ENCODE data around the gene GALNT14.

Gene GALNT14

DNA sequence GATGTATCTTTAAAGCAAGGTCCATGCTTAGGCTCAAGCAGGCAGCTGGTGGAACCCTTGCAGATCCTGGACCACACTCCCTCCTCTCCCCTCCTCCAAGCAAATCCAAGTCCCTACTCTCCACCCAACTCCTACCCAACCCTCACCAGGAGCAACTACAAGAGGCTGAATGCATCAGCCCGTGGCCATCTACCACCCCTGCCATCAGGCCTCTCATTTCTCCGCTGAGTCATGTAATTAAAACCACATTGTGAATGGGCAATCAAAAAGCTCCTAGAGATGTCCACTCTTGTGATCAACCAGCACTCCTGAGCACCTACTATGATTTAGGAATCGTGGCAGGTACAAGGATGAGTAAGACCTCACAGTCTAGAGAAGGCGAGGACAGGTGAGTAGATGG, 188.8 kb downstream of the GALNT14 start:
- DNase-seq (ENCODE audit: low read depth in 1 of 2, low spot score in 1 of 2), result no peak

DNA sequence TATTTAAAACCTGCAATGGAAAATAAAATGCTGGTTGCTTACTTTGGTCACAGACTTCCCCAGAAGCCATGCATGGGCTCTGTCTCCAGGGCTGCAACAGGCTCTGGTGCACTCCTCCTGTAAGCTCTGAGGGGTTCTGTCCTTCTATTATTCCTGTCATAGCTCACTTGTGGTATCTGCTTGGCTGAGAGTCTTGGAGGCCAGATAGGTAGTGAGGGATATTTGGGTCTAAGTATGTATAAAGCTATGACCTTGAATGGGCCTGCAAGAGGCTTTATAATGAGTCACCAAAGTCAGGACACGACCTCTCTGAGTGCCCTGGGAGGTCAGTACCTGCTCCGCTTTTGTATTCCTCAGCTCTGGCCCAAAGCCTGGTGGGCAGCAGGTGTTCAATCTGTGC, 189.4 kb downstream of the GALNT14 start:
- DNase-seq (ENCODE audit: low read depth in 1 of 2, low spot score in 1 of 2), result no peak

DNA sequence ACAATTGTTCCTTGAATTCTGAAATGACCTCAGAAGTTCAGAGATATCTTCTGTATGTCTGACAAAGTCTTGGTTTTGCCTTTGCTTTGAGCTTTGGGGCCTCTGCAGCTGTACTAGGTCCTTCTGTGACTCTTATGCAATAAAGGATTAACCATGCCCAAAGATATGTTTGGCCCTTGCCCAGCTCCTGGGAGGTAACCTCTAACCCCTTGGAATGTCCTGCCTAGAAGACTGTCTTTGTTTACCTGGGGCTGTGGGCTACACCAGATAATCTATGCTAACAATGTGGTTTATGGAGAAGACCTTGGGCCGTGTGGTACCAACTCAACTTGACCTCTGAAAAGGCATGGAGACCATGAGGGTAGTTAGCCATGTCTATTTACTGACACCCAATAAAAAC, 190.1 kb downstream of the GALNT14 start:
- no peak for DNase-seq (ENCODE audit: low read depth in 1 of 2, low spot score in 1 of 2)

DNA sequence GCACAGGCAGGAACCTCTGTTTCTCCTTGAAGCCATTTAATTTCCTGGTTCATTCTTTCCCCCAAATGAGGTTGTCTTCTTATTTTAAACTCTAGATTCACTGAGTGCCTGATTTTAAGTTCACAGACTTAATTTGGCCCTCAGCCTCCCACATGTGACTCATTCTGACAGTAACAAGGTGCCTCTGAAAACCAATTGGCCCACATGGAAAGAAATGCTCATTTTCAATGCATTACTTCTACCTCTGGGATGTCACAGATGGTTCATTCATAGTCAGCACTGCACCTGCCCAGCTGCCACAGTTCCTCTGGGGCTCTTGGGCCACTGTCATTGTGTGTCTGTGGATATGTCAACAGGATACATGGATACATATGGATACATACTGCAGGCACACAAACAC, 190.6 kb downstream of the GALNT14 start:
- no peak for DNase-seq (ENCODE audit: low read depth in 1 of 2, low spot score in 1 of 2)

DNA sequence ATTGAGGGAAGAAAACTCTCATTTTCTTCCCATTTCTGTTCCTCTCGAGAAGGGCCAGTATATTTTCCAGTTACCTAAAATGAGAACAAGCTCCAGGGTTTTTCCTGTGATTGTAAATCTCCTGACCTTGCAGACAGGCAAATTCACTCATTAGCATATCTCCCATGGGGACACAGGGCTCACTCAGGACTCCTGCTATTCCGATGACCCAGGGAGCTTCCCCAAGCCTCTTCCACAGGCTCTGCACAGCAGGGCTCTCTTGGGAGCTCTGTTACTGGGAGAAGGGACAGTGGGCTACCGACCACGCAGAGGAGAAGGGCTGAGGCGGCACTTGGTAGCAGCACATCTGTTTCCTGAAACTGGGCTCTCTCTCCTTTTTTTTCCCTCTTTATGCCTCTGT, 195.8 kb downstream of the GALNT14 start:
- no peak for DNase-seq (ENCODE audit: low read depth in 1 of 2, low spot score in 1 of 2)

DNA sequence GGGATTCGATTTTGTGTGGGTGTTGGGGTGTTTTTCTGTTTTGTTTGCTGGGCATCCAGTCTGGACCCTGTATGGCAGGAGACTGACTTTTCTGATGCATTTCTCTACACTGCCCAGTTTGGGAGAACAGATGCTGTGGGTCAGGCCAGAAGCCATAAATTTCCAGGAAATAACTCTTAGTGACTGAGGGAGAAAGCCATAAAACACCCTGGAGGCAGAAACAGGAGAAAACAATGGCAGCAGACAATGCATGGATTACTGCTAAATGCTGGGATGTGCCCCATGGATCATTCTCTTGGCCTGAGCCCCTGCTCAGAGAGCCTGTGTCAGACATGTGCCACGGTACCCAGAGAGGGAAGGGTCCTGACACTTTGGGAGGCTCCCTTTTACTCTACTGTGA, 197.4 kb downstream of the GALNT14 start:
- DNase-seq (ENCODE audit: low read depth in 1 of 2, low spot score in 1 of 2), result no peak

DNA sequence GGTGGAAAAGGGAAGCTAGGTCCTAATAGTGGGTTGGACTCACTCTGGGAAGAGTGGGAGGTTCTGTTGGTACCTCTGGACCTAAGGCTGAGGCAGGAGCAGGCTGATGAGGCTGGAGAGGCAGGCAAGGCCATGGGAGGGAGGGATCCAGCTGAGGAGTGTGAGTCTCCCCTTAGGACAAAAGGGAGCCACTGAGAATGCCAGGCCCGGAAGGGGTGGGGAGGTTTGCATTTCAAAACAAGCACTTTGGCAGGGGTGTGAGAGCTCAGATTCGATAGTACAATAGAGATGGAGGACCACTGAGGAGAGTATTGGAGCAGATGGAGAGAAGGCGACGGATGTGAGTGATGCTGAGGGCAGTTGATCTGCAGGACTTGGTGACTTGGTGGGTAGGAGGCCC, 198.9 kb downstream of the GALNT14 start:
- DNase-seq (ENCODE audit: low read depth in 1 of 2, low spot score in 1 of 2), result no peak

DNA sequence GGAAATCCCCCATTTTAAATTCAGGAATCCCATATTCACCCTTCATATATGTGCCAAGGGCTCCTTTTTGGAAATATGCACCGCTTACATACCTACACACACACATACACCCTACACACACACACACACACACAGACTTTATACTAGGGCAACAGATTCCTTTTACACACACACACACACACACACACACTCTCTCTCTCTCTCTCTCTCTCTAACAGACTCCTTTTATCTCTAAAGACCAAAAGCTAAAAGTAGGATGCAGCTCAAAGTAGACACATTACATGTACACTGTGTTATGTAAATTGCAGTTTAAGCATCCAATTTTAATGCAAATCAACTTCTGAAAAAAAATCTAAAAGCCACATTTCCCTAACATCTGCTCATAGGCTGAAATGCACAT, 200.0 kb downstream of the GALNT14 start:
- DNase-seq (ENCODE audit: low read depth in 1 of 2, low spot score in 1 of 2), result no peak

DNA sequence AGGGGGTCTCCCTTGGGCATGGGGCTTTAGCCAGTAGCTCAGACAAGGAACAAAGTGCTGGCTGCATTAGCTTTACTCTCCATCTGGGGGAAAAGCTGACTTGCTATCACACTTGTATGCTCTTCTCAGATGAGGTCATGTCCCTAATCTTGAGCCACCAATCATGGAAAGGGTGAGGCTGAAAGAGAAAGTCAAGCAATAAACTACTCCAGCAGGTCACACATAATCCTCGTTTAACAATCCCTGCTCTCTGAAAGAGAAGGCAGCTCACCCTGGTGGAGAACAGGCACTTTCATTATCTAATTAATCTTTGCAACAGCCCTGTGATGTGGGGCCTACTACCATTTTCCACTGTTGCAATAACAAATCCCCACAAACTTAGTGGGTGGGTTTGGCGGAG, 201.3 kb downstream of the GALNT14 start:
- no peak for DNase-seq (ENCODE audit: low read depth in 1 of 2, low spot score in 1 of 2)

DNA sequence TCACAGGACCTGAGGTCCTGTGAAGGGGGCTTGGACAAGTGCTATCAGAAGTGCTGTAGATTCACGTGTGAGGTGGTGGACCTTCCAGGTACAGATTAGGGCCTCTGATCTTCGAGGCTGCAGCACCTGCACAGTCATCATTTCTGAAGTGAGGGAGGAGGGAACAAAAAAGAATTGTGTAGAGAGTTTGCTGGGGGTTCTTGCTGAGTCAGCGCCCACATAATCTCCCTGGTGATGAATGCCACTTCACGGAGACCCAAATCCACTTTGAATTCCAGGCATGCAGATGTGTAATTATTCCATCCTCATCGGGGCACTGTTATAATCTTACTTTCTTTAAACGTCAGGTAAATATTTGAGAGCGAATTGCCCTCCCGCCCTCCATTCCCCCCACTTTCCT, 202.4 kb downstream of the GALNT14 start:
- no peak for DNase-seq (ENCODE audit: low read depth in 1 of 2, low spot score in 1 of 2)

DNA sequence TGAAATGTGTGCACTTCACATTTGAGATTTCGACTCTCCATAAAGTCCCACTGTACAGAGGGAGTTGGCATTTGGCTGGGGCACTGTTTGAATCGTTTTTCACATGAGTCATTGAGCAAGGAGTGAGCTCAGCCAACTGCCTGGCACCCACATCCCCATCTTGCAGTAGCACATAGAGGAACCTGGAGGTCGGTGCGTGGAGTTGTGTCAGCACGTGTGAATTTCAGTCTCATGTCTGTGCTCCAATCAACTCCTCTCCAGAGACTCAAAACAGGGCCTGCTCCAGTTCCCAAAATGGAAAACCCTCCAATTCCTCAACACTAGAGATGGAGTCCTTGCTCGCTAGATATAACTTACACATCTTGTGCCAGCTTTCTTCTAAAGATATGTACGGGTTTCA, 204.2 kb downstream of the GALNT14 start:
- no peak for DNase-seq (ENCODE audit: low read depth in 1 of 2, low spot score in 1 of 2)

DNA sequence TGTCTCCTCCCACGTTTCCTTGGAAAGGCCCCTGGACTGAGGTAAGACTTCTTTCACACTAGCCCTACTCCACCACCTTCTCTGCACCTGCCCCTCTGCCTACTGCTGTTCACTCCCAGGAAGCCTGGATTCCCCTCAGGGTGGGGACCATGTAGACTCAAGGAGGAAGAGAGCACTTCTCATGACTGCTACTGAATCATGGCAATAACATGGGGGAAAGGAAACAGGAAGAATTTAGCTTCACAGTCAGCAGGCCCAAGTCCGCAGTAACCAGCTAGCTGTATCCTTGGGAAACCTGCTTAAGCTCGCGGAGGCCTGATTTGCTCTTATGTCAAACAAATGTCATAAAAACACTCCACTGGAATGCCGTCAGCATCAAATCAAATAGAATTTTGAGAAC, 204.7 kb downstream of the GALNT14 start:
- DNase-seq (ENCODE audit: low read depth in 1 of 2, low spot score in 1 of 2), result no peak

DNA sequence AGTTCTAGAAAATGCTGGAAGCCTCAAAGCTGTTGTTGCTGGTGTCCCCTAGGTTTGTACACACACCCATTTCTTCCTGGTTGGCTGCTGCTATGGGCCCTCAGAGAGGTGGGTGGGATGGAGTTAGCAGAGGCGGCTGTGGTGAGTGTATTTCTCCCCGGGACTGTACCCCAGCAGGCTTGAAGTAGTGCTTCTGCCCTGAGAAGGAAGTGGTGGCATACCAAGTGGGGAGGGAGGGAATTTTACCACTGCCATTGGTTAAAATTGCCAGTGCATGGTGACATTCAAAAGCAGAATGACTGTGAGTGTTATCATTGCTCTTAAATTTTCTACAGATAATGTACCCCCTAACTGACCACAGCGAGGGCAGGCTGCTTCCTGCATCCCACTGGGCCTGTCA, 205.4 kb downstream of the GALNT14 start:
- no peak for DNase-seq (ENCODE audit: low read depth in 1 of 2, low spot score in 1 of 2)

DNA sequence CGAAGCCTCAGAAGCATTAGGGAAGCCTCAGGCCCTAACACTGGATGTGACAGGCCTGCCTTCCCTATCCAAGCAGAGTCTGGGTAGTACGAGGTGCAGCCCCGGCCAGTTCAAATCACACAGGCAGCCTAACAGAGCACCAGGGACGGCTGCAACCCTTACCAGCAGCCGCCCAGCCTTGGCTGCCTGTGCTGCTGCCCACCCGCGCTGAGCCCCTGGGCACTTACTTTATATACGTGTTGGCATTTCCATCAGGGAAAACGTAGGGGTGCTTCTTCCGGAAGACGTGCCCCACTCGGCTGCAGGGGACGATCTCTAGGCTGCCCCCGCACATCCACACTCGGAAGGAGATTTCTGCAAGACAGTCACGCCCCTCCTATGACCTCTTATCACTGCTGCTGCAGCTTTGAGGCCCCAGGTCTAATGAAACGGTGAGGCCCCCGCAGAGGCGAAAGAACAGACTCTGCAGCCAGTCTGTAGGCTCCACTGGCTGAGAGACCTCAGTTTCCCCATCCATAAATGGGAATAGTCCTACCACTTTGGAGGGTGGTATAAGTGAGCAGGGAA, 206.3 kb downstream of the GALNT14 start:
- no peak for DNase-seq (ENCODE audit: low read depth in 1 of 2, low spot score in 1 of 2)

DNA sequence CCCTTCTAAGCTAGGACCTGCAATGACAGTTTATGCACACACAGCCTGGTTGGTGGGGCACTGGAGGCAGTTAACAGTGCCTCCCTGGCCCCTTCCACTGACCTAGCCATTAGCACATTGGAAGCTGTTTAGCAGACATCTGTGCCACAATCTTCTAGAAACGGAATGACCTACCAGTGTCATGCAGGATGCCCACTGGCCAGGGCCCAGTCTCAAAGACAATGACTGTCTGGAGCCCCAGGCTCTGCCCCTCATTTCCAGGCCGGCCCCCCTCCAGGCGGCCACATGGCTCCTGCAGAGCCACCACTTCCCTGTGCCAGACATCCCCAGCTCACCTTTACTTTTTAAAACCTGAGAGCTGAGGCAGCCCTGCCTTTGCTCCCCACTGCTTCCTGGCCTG, 207.5 kb downstream of the GALNT14 start:
- DNase-seq (ENCODE audit: low read depth in 1 of 2, low spot score in 1 of 2), result no peak

DNA sequence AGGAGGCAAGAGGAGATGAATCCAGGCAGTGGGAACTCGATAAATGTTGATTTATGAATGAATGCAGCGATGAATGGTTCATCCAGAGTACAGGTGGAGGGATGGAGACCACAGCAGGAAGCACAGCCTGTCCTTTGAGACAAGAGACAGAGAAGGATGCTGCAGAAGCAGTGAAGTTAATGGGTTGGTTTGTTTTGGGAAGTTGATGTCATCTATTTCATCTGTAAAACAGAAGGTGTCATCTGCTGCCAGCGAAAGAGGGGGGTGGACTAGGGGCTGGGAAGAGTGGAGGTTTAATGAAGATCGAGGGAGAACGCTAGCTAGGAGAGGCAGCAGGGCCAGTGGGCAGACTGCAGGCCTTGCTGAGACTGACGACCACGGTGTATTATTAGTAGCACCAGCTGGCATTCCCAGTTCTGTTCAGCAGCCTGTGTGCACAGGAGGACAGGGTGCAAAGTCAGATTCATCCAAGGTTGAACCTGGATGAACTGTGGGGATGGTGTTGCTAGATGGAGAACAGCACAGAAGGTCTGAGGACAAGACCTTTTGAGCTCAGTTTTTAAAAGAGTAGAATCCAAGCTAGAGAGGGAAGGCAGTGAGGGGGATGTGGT, 210.7 kb downstream of the GALNT14 start:
- DNase-seq (ENCODE audit: low read depth in 1 of 2, low spot score in 1 of 2), result no peak

DNA sequence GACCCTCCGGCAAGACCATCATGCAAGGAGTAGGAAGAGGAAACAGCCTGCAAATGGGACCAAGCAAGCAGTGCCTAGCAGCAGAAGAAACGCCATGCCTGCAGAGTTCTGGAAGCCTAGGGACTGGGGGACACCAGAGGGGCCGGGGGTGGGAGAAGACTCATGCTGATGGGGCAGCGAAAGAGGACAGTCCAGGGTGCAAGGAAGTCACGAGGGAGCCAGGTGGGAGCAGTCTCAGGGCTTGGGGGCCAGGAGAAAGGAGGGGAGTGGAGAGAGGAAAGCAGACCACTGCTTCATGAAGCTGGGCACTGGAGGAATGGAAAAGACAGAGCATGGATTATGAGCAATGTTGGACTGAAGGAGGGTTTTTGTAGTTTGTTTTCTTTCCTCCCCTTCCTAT, 211.6 kb downstream of the GALNT14 start:
- DNase-seq (ENCODE audit: low read depth in 1 of 2, low spot score in 1 of 2), result no peak

DNA sequence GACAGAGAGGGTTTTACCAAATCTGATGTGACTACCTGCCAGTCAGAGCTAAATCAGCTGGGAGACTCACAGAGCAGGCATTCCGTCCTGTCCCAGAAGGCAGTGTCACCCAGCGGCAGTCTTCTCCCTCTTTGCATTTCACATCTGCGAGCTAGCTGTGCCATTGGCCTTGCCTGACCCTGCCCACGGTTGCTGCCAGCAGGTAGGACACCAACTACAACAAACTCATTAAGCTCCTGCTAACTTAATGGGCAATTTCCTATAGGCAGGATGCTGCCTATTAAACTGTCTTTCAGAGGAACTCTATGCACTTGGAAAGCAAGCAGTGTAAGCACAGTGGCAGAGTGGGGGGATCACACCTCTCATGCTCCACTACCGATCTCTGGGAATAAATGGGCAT, 214.6 kb downstream of the GALNT14 start:
- no peak for DNase-seq (ENCODE audit: low read depth in 1 of 2, low spot score in 1 of 2)

DNA sequence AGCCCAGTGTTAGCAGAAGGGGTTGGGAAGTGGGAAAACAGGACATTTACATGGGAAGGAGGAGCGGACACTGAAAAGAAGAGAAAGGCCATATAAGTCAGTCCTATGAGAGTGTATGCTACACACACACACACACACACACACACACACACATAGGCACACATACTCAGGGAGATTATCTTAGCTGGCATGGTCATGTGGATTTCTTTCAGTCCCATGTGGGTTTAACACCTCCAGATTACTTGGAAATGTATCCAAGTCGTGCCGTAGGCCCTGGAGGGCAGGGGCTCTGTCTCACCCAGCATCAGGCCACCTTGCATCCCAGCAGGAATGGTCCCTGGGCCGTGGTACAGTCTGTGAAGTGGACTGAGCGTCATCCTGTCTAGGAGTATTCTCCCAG, 217.7 kb downstream of the GALNT14 start:
- no peak for DNase-seq (ENCODE audit: low read depth in 1 of 2, low spot score in 1 of 2)

DNA sequence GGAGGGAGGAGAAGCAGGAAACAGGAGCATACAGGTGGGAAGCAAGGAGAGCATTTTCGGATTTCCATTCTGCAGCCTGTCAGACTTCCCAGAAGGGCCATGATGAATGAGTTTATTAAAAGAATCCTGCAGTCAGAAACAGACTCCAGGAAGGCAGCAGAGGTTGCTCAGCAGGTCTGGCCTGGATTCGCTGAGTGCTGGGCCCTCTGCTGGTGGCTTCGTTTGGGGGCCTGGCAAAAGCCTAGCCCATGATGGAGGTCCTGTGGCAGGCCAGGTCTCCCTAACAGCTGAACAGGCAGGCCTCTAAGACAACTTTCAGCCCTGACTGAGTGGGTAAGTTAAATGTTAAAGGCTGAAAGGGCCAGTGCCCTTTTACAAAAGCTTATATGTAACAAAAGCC, 222.8 kb downstream of the GALNT14 start:
- no peak for DNase-seq (ENCODE audit: low read depth in 1 of 2, low spot score in 1 of 2)

DNA sequence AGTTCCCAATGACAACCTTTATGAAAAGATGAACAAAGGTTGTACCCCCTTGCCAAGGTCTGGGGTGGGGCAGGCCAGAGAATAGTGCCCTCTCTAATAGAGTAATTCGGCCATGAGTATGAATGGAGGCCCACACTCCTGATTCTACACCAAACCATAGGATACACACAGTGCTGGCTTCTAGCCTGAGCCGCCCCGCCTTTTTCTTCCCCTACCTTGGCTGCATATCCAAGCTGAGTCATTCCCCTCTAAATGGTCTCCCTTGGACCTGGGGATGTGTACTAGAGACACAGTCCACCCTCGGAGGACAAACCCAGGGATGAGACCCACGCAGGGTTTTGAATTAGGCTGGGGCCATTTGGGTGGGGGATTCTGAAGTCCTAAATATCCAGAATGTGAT, 223.8 kb downstream of the GALNT14 start:
- DNase-seq (ENCODE audit: low read depth in 1 of 2, low spot score in 1 of 2), result no peak

DNA sequence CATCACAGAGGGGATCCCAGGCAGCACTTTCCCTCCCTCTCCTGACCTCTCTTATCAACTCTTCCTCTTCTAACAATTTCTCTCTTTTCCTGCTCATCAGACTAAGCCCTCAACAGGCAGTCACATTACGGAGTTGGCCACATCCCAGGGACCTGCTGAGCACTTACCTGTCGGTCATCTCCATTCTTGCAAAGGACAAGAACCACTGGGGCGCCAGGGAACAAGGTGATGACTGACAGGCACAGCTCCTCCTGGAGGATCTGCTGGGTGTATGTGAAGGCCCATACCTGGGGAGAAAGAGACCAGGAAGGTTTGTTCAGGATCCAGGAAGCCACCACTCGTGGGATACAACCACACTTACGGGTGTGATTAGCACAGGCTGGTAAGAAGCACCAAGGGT, 226.2 kb downstream of the GALNT14 start:
- DNase-seq (ENCODE audit: low read depth in 1 of 2, low spot score in 1 of 2), result no peak

DNA sequence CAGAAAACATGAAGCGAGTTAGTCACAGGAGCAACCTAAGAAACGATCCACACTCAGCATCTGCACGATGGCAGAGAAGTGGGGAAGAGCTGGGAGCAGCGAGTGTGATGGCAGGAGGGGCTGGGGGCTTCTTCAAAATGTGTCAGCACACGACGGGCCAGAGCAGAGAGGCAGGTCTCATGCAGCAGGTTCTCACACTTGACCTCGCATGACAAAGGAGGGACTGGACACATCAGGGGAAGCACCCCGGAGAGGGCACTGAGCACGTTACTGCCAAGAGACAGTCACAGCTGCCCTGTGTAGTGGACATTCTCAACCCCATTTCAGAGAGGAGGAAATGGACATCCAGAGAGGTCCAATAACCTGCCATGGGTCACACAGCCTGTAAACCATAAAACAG, 226.9 kb downstream of the GALNT14 start:
- no peak for DNase-seq (ENCODE audit: low read depth in 1 of 2, low spot score in 1 of 2)

DNA sequence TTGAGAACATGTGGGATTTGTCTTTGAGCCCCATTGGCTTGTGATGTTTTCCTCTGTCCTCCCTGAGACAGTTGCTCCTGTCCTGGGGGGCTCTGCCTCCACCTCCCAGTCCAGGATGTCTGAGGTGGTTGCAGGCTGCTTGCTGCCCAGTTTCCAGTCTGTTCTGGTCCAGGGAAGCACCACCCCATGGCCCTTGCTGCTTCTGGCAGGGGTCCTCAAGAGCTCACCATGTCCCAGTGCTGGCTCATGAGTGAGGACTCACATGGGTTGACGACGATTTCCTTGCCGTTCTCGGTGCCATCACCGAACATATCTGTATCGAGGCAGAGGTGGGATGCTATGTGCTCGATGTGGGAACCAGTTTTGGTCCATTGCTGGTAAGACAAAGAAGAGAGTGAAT, 227.6 kb downstream of the GALNT14 start:
- no peak for DNase-seq (ENCODE audit: low read depth in 1 of 2, low spot score in 1 of 2)

Measured in activated CD4-positive, alpha-beta T cell treated with anti-CD3 and anti-CD28 coated beads, Interleukin-2, amount 50 U/mL, for 24 hours (primary cell).